IPS-NIHi7 (cell line): ENCODE data around the gene CMIP.
"Not testable (repeated sequence)": the region's sequence is repeated elsewhere in the genome, so short reads cannot be mapped to it uniquely, and the experiment has no call there.

Experiments
- DNase-seq: peaks from one replicate; pipeline ENCODE4 v3.0.0; 2012; ENCODE audit warnings: mixed read lengths; ENCODE audit errors: extremely low spot score

Gene CMIP

DNA sequence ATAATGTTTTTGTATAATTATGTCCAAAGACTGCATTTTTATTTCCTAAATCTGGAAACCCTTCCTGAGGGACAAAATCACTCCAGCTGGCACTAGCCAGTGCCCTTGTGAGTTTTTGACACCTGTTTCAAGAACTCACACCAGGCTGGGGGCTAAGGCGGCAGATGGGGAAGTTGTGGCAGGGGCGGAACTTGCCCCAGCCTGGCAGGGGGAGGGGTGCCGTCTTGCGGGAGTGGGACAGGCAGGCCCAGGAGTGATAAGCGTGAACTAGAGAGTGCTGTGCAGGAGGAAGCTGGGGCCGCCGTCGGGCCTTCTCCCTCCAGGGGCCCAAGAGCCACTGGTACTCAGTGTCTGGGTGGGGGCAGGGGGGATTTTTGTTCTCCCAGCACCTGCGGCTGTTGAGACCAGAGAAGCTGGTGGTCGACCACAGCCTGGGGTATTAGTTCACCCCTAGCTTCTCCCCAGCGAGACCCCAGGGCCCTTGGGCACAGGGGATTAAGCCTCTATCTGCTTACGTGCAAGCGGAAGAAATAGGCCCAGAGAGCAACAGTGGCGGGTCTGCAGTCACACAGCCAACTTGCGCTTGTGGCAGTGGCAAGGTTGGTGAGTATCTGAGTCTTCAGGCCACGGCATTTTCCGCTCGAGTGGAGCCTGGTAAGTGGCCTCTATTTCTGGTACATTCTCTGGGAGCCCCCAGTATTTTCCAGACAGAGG, 294.3 kb downstream of the CMIP start:
- no peak for DNase-seq

DNA sequence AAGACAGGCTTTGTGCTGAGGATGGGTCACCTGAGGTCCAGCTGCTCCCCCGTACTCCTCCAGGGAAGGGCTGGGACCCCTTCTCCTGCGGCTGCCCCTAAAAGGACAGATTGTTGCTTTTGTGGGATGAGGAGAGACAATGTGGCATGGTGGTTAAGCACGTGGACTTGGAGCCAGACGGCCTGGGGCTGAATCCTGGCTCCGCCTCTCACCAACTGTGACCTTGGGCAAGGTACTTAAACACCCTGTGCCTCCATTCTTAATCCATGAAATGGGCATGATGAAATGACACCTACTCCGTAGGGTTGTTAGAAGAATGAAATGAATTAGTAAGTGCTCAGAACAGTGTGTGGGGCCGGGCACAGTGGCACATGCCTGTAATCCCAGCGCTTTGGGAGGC, 294.9 kb downstream of the CMIP start:
- DNase-seq = no peak

DNA sequence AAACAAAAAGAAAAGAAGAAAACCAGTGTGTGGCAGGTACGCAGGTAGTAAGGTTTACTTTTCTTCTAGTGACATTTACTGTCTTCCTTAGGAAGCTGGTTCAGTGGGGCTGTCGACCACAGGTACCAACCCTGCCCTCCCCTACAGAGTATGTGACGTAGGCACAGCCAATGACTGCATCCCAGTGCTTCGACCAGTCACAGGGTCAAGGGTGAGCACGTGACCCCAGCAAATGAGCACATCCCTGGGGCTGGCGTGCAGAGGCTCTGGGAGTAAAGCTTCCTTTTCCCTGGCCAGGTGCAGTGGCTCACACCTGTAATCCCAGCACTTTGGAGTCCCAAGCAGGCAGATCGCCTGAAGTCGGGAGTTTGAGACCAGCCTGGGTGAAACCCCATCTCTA, 295.6 kb downstream of the CMIP start:
- peak; percentile 63 for DNase-seq

DNA sequence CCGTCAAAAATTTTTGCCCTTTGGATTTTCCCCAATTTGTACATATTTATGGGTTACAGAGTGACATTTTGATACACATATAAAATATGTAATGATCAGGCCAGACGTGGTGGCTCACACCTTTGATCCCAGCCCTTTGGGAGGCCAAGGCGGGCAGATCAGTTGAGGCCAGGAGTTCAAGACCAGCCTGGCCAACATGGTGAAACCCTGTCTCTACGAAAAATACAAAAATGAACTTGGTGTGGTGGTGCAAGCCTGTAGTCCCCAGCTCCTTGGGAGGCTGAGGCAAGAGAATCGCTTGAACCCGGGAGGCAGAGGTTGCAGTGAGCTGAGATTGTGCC, 296.8 kb downstream of the CMIP start:
- not testable (repeated sequence) for DNase-seq

DNA sequence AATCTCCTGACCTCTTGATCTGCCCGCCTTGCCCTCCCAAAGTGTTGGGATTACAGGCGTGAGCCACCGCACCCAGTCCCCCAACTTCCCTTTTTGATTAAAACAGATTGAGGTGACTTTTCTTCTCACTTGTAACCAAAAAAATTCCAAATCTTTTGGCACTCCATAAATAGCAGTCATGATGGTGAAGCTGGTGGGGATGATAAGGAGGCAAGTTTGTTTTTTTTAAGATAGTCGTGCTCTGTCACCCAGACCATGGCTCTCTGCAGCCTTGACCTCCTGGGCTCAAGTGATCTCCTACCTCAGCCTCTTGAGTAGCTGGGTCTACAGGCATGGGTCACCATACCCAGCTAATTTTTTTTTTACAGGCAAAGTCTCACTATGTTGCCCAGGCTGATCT, 299.8 kb downstream of the CMIP start:
- no peak for DNase-seq

- no peak for DNase-seq
Measured at GRCh38 chr16:81744911-81745310, 300.3 kb downstream of the CMIP start.

DNA sequence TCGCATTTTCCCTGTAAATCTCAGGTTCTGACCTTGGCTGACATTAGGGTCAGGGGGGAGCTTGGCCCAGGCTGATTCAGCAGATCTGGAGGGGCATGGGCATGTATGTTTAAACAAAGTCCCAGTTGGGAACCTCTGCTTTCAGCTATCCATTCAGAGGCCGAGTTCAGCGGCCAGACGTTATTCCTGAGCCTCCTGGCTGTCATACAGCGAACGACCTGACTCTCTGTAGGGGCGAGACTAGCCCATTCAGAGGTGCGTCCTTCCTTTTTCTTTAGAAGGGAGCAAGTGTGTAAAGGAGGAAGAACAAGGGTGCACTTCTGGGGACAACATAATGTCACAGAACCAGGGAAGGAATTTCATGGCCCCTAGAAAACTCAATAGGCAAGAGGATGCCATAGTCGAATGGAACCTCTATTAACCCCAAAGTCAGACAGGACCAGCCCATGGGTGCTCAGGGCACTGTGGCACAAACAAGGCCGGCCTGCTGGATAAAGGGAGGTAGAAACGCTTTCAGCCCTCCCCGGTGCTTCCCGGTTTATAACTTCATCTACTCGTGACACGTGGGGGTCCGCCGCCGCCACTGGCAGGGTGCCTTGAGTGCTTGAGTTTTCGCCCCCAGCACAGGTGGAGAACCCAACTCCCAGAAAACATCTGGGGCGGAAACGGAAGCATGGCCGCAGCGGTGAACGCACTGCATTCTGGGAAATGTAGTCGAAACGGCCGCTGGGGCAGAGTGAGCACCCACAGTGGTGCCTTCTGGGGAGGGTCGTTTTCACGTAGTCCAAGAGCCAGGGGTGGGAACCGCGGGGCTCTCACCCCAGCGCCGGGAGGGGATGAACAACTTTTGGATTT, 301.3 kb downstream of the CMIP start:
- peak; percentile 78 for DNase-seq

DNA sequence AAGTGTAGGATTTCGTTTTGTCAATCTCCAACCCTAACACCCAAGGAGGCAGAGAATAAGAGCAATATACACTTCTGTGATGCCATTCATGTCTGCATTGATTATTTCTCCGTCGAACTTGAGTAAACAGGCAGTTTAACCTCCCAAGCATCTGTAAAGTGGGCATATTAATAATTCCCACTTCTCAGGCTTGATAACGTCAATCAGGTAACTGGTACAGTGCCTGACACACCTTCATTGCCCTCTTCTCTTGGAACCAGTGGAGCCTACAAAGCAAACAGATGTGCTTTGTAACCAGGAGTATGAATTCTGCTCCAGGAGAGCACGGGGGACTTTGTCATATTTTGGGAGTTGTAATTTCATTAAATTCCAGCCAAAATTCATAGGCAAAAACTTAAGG, 302.0 kb downstream of the CMIP start:
- no peak for DNase-seq

DNA sequence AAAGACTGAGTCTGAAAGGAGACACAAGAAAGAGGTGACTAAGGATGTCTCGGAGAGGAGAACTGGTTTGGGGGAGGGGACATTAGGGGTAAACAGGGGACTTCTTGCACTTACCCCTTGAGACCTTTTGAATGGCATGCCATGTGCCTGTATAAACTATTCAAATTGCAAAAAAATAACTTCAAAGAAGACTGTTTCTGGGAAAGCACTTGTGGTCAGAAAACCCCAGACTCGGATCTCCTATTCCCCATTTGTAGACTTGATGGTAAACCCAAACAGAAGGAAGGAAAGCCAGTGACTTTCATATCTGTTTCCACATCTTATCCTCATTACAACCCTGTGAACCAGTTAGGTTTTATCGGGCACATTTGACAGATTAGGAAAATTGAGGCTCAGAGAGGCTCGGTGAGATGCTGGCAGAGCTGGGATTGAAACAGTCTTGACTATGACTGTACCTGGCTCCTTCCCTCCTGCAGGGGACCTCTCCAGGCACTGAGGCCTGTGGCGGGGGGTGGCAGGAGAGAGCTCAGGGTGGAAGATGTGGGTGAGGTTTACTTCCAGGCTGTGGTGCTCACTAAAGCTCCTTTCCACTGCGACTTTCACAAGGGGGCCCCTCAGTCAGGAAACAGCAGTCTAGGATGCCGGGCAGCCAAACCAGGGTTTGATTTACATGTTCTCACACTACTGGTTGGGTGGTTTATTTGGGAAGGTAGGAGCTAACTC, 304.0 kb downstream of the CMIP start:
- no peak for DNase-seq

- DNase-seq = no peak
Measured at GRCh38 chr16:81752225-81752875, 307.7 kb downstream of the CMIP start.

DNA sequence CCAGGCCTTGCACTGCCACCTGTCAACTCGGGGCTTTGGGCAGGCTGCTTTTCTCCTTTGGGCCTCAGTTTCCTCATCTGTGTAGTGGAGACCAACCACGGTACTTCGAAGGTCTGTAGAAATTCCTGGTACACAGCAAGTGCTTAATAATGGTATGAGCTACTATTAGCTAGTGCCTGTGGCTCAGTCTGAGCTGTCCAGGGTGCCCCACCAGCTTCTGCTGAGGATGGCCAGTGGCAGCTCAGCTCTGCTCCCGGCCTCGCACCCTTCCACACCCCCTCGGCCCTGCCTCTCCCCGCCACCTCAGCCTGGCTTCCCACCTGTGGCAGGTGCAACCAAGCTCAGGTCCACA, 308.2 kb downstream of the CMIP start:
- no peak for DNase-seq

- no peak for DNase-seq
Measured at GRCh38 chr16:81754858-81755257, 310.2 kb downstream of the CMIP start.

GRCh38 chr16:81755915-81756614, 311.5 kb downstream of the CMIP start:
- no peak for DNase-seq

DNA sequence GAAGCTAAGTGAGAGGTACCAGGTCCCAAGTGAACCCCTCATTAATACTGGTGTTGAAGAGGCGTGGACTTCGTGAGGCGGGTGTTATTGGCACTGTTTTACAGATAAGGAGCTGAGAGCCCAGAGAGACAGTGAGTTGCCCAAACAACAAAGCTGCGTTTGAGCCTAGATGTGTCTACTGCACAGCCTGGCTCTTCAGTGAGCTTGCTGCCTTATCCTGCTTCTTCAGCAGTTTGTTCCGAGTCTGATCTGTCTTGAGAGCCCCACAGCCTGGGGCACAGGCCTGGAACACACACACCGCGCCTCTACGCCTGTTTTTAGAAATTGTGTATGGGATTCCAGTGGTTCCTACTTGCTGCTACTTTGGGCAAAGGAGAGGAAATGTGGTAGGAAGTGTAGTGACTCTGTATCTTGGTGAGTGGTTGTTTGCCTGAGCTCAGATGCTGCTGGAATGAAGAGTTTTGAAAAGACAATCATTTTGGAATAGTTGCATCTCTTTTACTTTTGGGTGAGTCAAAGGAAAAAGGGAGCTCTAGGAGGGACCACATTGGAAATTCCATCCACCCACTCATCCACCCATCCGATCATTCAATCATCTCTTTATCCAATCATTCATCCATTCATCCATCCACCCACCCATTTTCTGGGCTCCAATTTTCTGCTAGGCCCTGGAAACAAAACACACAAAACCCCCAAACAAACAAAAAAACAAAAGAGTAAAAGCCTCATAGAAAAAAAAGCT, 312.2 kb downstream of the CMIP start:
- DNase-seq = no peak

DNA sequence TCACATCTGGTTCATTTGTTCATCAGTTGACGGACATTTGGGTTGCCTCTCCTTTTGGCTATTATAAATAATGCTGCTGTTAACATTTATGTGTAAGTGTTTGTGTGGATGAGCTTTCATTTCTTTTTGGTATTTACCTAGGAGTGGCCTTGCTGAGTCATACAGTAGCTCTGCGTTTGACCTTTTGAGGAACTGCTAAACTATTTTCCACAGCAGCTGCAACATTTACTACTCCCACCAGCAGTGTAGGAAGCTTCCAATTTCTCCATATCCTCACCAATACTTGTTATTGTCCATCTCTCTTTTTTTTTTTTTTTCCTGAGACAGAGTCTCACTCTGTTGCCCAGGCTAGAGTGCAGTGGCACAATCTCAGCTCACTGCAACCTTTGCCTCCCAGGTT, 313.8 kb downstream of the CMIP start:
- no peak for DNase-seq
